HFF-Myc (cell line): ENCODE data around the gene PRR3.

ENCODE experiments used
- DNase-seq: peaks from one replicate; pipeline ENCODE4 v3.0.0-alpha.2; 2011; ENCODE audit warnings: low read depth; ENCODE audit errors: extremely low read depth
- H3K4me3 ChIP-seq: replicated peaks from 2 replicates; pipeline ENCODE4 v1.5.1; 2011; ENCODE audit warnings: low read depth, mild to moderate bottlenecking, control low read depth, low read length
- CTCF ChIP-seq: IDR thresholded peaks from 2 replicates; pipeline ENCODE4 v1.5.1; 2012; ENCODE audit warnings: mild to moderate bottlenecking, low read depth, low read length, control low read depth; ENCODE audit errors: missing control alignments

PRR3 gene

GRCh38 chr6:30573113-30573512 lies 16.0 kb downstream of the PRR3 start:
- no peak for TF ChIP-seq CTCF
- peak overlapping the region; percentile 68 for H3K4me3 ChIP-seq
- DNase-seq: no peak

- no peak for DNase-seq
- TF ChIP-seq CTCF: no peak
- H3K4me3 ChIP-seq: no peak overlapping the region
Observed at GRCh38 chr6:30578051-30578450, 21.0 kb downstream of the PRR3 start.

- no peak for DNase-seq
- TF ChIP-seq CTCF: no peak
- no peak overlapping the region for H3K4me3 ChIP-seq
Observed at GRCh38 chr6:30583921-30584320, 26.8 kb downstream of the PRR3 start.

- TF ChIP-seq CTCF: no peak
- no peak overlapping the region for H3K4me3 ChIP-seq
- no peak for DNase-seq
Observed at GRCh38 chr6:30589754-30590358, 32.8 kb downstream of the PRR3 start.

GRCh38 chr6:30590509-30590908 lies 33.4 kb downstream of the PRR3 start:
- no peak overlapping the region for H3K4me3 ChIP-seq
- DNase-seq: no peak
- TF ChIP-seq CTCF: no peak

- no peak for TF ChIP-seq CTCF
- no peak overlapping the region for H3K4me3 ChIP-seq
- no peak for DNase-seq
Observed at GRCh38 chr6:30591008-30591407, 33.9 kb downstream of the PRR3 start.

- DNase-seq: no peak
- no peak for TF ChIP-seq CTCF
Observed at GRCh38 chr6:30592287-30592686, 35.2 kb downstream of the PRR3 start.

More at GRCh38 chr6:30592287-30592686, 35.2 kb downstream of the PRR3 start:
- no peak overlapping the region for H3K4me3 ChIP-seq
